A673 (cell line): ENCODE measurements around the gene NAT16. TPM values are rescaled to one million over a fixed set of nuclear protein-coding genes. Genes with fewer than 3 reads are reported as not detected.
"Not testable (repeated sequence)": the region's sequence is repeated elsewhere in the genome, so short reads cannot be mapped to it uniquely, and the experiment has no call there.

Experiments
- BruUV-seq: library from RNA; stranded (reverse); fragments of 400-500 nt; replicated peaks from 2 replicates; lab custom pipeline; 2021; lab: Mats Ljungman, UMichigan
- CTCF ChIA-PET: fragments of 300-600 bp; sonication (Branson Sonifier 250); formaldehyde crosslinking; loops from one replicate; lab custom pipeline; 2022; ENCODE audit warnings: antibody characterized with exemption; lab: Charles Lee
- POLR2A ChIA-PET: fragments of 300-600 bp; sonication (Branson Sonifier 250); formaldehyde crosslinking; loops from one replicate; lab custom pipeline; 2022; ENCODE audit warnings: antibody characterized with exemption; ENCODE audit not compliant: low non-redundant PET; lab: Charles Lee
- DNase-seq: peaks from one replicate; pipeline ENCODE4 v3.0.0-alpha.2; 2015; ENCODE audit warnings: low spot score
- H3K27ac ChIP-seq: fragments of 200-600 bp; sonication (generic); 2 replicates; pipeline ENCODE4 v1.5.1; 2016; ENCODE audit warnings: mixed run types, low read depth, mild to moderate bottlenecking, mixed read lengths, antibody characterized with exemption, low read length; ENCODE audit not compliant: poor library complexity, severe bottlenecking
- H3K27me3 ChIP-seq: fragments of 200-600 bp; sonication (generic); replicated peaks from 2 replicates; pipeline ENCODE4 v1.6.1; 2017; ENCODE audit warnings: mixed run types, low read depth, mild to moderate bottlenecking, mixed read lengths, antibody characterized with exemption, low read length; ENCODE audit not compliant: insufficient read depth, poor library complexity
- H3K36me3 ChIP-seq: fragments of 200-600 bp; sonication (generic); 2 replicates; pipeline ENCODE4 v1.6.1; 2016; ENCODE audit warnings: mixed run types, mild to moderate bottlenecking, mixed read lengths, antibody characterized with exemption, low read length; ENCODE audit not compliant: insufficient read depth, poor library complexity, severe bottlenecking
- H3K4me1 ChIP-seq: fragments of 200-600 bp; sonication (generic); 2 replicates; pipeline ENCODE4 v1.6.1; 2017; ENCODE audit warnings: mixed run types, mild to moderate bottlenecking, mixed read lengths, antibody characterized with exemption, low read length; ENCODE audit not compliant: insufficient read depth, poor library complexity, severe bottlenecking
- H3K4me3 ChIP-seq: fragments of 200-600 bp; sonication (generic); 2 replicates; pipeline ENCODE4 v1.5.1; 2016; ENCODE audit warnings: low read depth, mixed run types, mild to moderate bottlenecking, mixed read lengths, low read length; ENCODE audit not compliant: poor library complexity, severe bottlenecking
- H3K9me3 ChIP-seq: fragments of 200-600 bp; sonication (generic); 2 replicates; pipeline ENCODE4 v1.6.1; 2016; ENCODE audit warnings: mixed run types, low read depth, mild to moderate bottlenecking, mixed read lengths, antibody characterized with exemption, low read length; ENCODE audit not compliant: poor library complexity, severe bottlenecking
- EZH2 ChIP-seq: fragments of 200-600 bp; sonication (generic); IDR thresholded peaks from 2 replicates; pipeline ENCODE4 v1.6.1; 2017; ENCODE audit warnings: borderline replicate concordance, low read depth, mild to moderate bottlenecking, mixed read lengths, antibody characterized with exemption, low read length; ENCODE audit not compliant: poor library complexity, severe bottlenecking
- intact Hi-C: fragments of 100-400 bp; cut with micrococcal nuclease; formaldehyde crosslinking; loops from one replicate; pipeline ENCODE4 v1.10.0; 2022; ENCODE audit not compliant: unreplicated experiment
- total RNA-seq: library from RNA; stranded (reverse); gene quantifications from 2 replicates; pipeline ENCODE4 v1.2.3, GENCODE V29; 2021
- TF ChIP-seq, protein P1 (sequence below): fragments of 300-800, 200-600 bp; sonication (generic); conservative IDR thresholded peaks from 2 replicates; pipeline ENCODE4 v1.5.1; 2017; ENCODE audit warnings: low read depth, mild to moderate bottlenecking, antibody characterized with exemption, low read length, moderate library complexity, mixed read lengths

The NAT16 gene
- total RNA-seq, 1 experiment from 2014 or later = not detected

GRCh38 chr7:101206665-101207042, 26.6 kb upstream of the NAT16 start:
- Histone ChIP-seq H3K9me3 (no peaks in the 10 kb centered on the region), H3K4me1 (no peaks in the 10 kb centered on the region), H3K27ac (no peak overlapping the region), H3K4me3 (no peak overlapping the region), H3K36me3 (peaks cover 9% of the 10 kb centered on the region), H3K27me3 (no peaks in the 10 kb centered on the region)
- BruUV-seq = no TSS peak
- no peak for DNase-seq
- ChIA-PET POLR2A (no interaction called here), CTCF (no interaction called here)
- intact Hi-C loops = no loop called here
- TF ChIP-seq EZH2 = no peak
- TF ChIP-seq, protein P1, sequence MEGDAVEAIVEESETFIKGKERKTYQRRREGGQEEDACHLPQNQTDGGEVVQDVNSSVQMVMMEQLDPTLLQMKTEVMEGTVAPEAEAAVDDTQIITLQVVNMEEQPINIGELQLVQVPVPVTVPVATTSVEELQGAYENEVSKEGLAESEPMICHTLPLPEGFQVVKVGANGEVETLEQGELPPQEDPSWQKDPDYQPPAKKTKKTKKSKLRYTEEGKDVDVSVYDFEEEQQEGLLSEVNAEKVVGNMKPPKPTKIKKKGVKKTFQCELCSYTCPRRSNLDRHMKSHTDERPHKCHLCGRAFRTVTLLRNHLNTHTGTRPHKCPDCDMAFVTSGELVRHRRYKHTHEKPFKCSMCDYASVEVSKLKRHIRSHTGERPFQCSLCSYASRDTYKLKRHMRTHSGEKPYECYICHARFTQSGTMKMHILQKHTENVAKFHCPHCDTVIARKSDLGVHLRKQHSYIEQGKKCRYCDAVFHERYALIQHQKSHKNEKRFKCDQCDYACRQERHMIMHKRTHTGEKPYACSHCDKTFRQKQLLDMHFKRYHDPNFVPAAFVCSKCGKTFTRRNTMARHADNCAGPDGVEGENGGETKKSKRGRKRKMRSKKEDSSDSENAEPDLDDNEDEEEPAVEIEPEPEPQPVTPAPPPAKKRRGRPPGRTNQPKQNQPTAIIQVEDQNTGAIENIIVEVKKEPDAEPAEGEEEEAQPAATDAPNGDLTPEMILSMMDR = no peak

DNA sequence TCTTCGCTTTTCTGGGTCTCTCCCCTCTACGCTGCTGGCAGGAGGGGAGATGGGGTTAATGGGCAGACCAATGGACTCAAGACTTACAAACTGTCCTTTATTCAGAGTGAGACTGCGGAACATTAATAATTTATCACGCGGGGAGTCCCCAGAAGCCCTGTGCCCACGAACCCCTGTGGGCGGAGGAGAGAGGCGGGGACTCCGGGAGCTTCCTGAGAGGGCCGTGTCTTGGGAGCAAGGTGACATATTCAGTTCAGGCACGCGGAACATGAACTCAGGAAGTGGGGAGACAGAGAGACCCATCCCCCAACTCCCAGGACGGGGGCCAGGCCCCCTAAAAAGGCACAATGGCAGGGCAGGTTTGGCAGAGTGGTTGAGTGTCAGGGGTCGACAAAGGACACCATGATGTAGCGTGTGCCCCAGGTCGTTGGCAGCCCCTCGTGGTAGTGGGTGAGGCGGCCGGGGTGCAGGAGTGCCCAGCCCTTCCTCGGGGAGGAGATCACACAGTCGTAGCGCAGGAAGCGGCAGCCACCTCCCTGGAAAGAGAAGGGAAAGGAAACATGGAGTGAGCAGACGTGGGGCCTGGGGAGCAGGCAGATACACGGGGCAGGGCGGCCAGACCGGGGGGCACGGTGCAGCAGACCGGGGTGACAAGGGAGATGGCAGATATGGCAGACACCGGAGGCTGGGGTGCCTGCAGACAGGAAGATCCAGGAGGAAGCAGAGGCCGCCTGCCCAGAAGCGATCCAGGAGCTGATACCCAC, 26.0 kb upstream of the NAT16 start:
- intact Hi-C loops = no loop called here
- TF ChIP-seq, protein P1 = no peak
- BruUV-seq = no TSS peak
- H3K27ac ChIP-seq = no peak overlapping the region
- H3K27me3 ChIP-seq = no peaks in the 10 kb centered on the region
- DNase-seq = no peak
- POLR2A ChIA-PET = no interaction called here
- CTCF ChIA-PET = interaction anchor here (0.7 kb wide), 1 partner anchor 111 kb away, joined by 3 read pairs; no protein-coding TSS in a partner anchor
- no peaks in the 10 kb centered on the region for H3K4me1 ChIP-seq
- H3K36me3 ChIP-seq = peaks cover 5% of the 10 kb centered on the region
- H3K4me3 ChIP-seq = no peak overlapping the region
- H3K9me3 ChIP-seq = no peaks in the 10 kb centered on the region

DNA sequence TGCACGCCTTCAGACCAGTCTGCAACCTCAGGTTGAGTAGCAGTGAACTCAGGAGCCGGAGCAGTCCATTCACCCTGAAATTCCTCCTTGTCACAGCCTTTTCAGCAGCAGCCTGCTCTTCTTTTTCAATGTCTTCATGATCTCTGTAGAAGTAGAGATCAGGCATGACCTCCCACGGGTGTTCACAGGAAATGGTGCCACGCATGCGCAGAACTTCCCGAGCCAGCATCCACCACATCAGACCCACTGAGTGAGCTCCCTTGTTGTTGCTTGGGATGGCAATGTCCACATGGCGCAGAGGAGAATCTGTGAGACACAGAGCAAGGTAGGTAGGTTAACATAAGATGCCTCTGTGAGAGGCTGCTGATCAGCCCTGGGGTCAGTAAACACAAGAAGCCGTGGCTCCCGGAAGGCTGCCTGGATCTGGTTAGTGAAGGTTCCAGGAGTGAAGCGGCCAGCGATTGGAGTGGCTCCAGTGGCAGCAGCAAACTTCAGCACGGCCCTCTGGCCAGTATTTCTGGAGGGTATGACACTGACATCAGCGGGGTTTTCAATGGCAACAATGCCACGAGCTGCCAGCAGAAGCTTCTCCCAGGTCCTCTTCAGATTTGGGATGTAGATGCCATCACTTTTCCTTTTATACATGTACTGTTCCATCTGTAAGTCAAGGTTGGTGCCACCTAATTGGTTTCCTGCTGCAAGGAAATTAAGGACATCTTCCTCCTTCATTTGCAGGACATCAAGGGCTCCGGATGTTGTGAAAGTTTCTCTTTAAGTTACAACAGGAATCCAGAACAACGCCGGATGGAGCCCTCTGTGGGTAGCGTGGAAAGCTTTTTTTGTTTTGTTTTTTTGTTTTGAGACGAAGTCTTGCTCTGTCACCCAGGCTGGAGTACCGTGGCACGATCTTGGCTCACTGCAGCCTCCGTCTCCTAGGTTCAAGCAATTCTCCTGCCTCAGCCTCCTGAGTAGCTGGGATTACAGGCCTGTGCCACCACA, 23.9 kb upstream of the NAT16 start:
- H3K27ac ChIP-seq = not testable (repeated sequence)

More for the DNA sequence above, 23.9 kb upstream of the NAT16 start:
- H3K9me3 ChIP-seq, H3K27me3 ChIP-seq, H3K36me3 ChIP-seq, H3K4me1 ChIP-seq, DNase-seq, BruUV-seq, H3K4me3 ChIP-seq, intact Hi-C loops: not testable (repeated sequence)
- ChIA-PET CTCF (interaction anchor here (0.7 kb wide), 1 partner anchor 564 kb away, joined by 6 read pairs; no protein-coding TSS in a partner anchor), POLR2A (interaction anchor here (0.6 kb wide), 1 partner anchor 9 kb away, joined by 3 read pairs; no protein-coding TSS in a partner anchor)
